OCI-LY3 (cell line): ENCODE data around the gene GSTM2.
A peak's percentile ranks its signal among the peaks of the same experiment; 100 is the strongest.

Source experiments
- H2AFZ ChIP-seq: fragments of 200-600, 300-600 bp; shearing (Covaris generic); 2 replicates; pipeline ENCODE4 v1.6.0; 2014; ENCODE audit warnings: antibody characterized with exemption, low read depth, low read length
- H3K27ac ChIP-seq: fragments of 200-600, 300-600 bp; sonication (generic); 2 replicates; pipeline ENCODE4 v1.5.1; 2014; ENCODE audit warnings: mild to moderate bottlenecking, low read length, moderate library complexity, mixed read lengths
- H3K27me3 ChIP-seq: fragments of 200-600, 300-600 bp; sonication (generic); 2 replicates; pipeline ENCODE4 v1.6.1; 2014; ENCODE audit warnings: low read depth, low read length, mixed read lengths
- H3K36me3 ChIP-seq: fragments of 200-600, 300-600 bp; sonication (generic); replicated peaks from 2 replicates; pipeline ENCODE3; 2014; ENCODE audit warnings: low read depth, low read length, mixed read lengths
- H3K4me1 ChIP-seq: fragments of 300-600, 200-600 bp; sonication (generic); 2 replicates; pipeline ENCODE4 v1.6.1; 2014; ENCODE audit warnings: low read length, mixed read lengths
- H3K4me2 ChIP-seq: fragments of 200-600, 300-600 bp; sonication (generic); 2 replicates; pipeline ENCODE4 v1.6.1; 2014; ENCODE audit warnings: low read length, mixed read lengths
- H3K4me3 ChIP-seq: fragments of 300-600, 200-600 bp; sonication (generic); 2 replicates; pipeline ENCODE4 v1.5.1; 2014; ENCODE audit warnings: antibody characterized with exemption, mild to moderate bottlenecking, low read length, moderate library complexity
- H3K79me2 ChIP-seq: fragments of 300-600, 200-600 bp; shearing (Covaris generic); 2 replicates; pipeline ENCODE4 v1.6.1; 2014; ENCODE audit warnings: mild to moderate bottlenecking, low read length, mixed read lengths
- H3K9ac ChIP-seq: fragments of 300-600, 200-600 bp; shearing (Covaris generic); 2 replicates; pipeline ENCODE4 v1.6.0; 2014; ENCODE audit warnings: mild to moderate bottlenecking, low read length, moderate library complexity
- H3K9me3 ChIP-seq: fragments of 200-600, 300-600 bp; shearing (Covaris generic); 2 replicates; pipeline ENCODE4 v1.6.1; 2014; ENCODE audit warnings: low read length, mixed read lengths; ENCODE audit not compliant: insufficient read depth
- H4K20me1 ChIP-seq: fragments of 200-600, 300-600 bp; sonication (generic); 2 replicates; pipeline ENCODE4 v1.6.1; 2016; ENCODE audit warnings: low read length, mixed read lengths; ENCODE audit not compliant: insufficient read depth
- EZH2phosphoT487 ChIP-seq: fragments of 200-600 bp; shearing (Covaris generic); IDR thresholded peaks from 2 replicates; pipeline ENCODE4 v1.6.1; 2018; ENCODE audit warnings: antibody characterized with exemption, mixed run types, low read depth
- TF ChIP-seq, protein P1 (sequence below): fragments of 200-600, 300-600 bp; sonication (generic); IDR thresholded peaks from 2 replicates; pipeline ENCODE4 v1.5.1; 2014; ENCODE audit warnings: antibody characterized with exemption, low read length, low read depth

GSTM2 gene

DNA sequence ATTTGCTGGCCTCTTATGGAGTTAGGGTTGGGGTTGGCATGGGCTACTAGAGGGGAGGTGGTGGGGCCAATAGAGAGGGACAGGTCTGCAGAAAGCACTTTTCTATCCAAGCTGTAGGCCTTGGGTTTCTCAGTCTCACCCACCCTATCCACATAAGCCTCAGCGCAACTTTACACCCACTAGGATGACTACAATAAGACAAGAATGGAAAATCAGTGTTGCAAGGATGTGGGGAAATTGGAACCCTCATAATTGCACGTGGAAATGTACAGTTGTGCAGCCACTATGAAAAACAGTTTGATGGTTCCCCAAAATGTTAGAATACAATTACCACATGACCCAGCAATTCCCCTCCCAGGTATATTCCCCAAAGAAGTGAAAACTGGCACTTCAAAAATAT, 26.0 kb upstream of the GSTM2 start:
- H2AFZ ChIP-seq, result no peak overlapping the region
- H3K27ac ChIP-seq, result no peak overlapping the region
- H3K4me2 ChIP-seq, result no peak overlapping the region
- no peak overlapping the region for H3K9ac ChIP-seq
- no peaks in the 10 kb centered on the region for H3K36me3 ChIP-seq
- TF ChIP-seq, protein P1, sequence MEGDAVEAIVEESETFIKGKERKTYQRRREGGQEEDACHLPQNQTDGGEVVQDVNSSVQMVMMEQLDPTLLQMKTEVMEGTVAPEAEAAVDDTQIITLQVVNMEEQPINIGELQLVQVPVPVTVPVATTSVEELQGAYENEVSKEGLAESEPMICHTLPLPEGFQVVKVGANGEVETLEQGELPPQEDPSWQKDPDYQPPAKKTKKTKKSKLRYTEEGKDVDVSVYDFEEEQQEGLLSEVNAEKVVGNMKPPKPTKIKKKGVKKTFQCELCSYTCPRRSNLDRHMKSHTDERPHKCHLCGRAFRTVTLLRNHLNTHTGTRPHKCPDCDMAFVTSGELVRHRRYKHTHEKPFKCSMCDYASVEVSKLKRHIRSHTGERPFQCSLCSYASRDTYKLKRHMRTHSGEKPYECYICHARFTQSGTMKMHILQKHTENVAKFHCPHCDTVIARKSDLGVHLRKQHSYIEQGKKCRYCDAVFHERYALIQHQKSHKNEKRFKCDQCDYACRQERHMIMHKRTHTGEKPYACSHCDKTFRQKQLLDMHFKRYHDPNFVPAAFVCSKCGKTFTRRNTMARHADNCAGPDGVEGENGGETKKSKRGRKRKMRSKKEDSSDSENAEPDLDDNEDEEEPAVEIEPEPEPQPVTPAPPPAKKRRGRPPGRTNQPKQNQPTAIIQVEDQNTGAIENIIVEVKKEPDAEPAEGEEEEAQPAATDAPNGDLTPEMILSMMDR, result no peak
- TF ChIP-seq EZH2phosphoT487, result no peak
- peaks cover 10% of the 10 kb centered on the region for H3K4me1 ChIP-seq
- no peaks in the 10 kb centered on the region for H3K27me3 ChIP-seq
- no peaks in the 10 kb centered on the region for H3K9me3 ChIP-seq
- H3K4me3 ChIP-seq, result no peak overlapping the region
- H3K79me2 ChIP-seq, result no peaks in the 10 kb centered on the region
- H4K20me1 ChIP-seq, result no peaks in the 10 kb centered on the region

DNA sequence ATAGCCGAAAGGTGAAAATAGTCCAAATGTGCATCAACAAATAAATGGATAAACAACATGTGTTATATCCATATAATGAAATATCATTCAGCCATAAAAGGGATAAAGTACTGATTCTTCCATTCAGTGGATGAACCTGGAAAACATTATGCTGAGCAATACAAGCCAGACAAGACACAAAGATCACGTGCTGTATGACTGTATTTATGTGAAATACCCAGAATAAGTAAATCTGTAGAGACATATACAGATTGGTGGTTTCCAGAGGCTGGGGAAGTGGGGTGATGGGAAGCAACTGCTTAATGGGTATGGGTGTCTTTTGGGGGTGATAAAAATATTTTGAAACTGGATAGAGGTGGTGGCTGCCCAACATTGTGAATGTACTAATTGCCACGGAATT, 25.2 kb upstream of the GSTM2 start:
- Histone ChIP-seq H2AFZ (no peak overlapping the region), H3K9ac (no peak overlapping the region), H3K4me3 (no peak overlapping the region), H3K4me1 (peaks cover 10% of the 10 kb centered on the region), H3K79me2 (no peaks in the 10 kb centered on the region), H3K36me3 (no peaks in the 10 kb centered on the region), H4K20me1 (no peaks in the 10 kb centered on the region), H3K4me2 (no peak overlapping the region), H3K27ac (no peak overlapping the region), H3K9me3 (no peaks in the 10 kb centered on the region), H3K27me3 (no peaks in the 10 kb centered on the region)
- no peak for TF ChIP-seq EZH2phosphoT487
- TF ChIP-seq, protein P1, result no peak

DNA sequence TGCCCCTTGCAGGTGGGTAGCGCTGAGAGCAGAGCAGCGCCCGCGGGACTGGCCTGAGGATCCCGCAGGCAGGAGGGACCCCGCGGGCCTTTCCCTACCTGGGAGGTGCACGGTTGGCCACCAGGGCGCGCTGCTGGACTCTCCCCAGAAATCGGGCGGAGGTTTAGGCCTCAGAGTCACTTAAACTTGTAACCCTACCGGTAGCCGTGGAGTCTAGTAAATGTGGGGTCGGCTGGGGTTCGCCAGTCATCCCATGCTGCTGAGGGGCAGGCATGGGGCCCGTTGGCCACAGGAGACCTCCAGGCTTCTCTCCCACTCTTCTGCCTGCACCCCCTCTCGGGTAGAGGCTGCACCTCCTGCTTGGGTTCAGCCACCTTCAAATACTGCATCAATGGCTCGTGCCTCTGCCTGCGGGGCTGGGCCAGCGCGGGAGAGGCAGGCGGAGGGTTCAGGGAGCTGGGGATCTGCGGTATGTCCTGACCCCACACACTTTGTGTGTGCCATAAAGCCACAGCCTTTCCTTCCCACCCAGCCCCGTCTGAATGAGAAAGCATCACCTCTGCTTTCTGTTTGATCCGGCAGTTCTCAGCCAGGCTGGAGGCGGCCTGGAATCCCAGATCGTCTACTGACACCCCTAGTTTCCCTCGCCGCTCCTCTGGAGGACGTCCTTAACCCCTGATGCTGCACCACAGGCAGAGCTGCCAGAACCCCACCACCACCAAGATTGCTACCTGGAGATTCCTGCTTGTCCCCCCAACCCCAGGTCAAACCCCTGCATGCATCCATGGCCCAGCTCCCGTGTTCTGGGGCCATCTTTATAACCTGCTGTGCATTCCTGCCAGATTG, 24.2 kb upstream of the GSTM2 start:
- Histone ChIP-seq H3K4me1 (peaks cover 10% of the 10 kb centered on the region), H3K9ac (peak overlapping the region; percentile 60), H3K36me3 (no peaks in the 10 kb centered on the region), H3K9me3 (no peaks in the 10 kb centered on the region), H3K27ac (no peak overlapping the region), H3K4me3 (peak overlapping the region; percentile 69), H2AFZ (peak overlapping the region; percentile 98), H4K20me1 (no peaks in the 10 kb centered on the region), H3K4me2 (peak overlapping the region; percentile 94), H3K79me2 (no peaks in the 10 kb centered on the region), H3K27me3 (no peaks in the 10 kb centered on the region)
- TF ChIP-seq EZH2phosphoT487, result no peak
- TF ChIP-seq, protein P1, result peak; percentile 70

DNA sequence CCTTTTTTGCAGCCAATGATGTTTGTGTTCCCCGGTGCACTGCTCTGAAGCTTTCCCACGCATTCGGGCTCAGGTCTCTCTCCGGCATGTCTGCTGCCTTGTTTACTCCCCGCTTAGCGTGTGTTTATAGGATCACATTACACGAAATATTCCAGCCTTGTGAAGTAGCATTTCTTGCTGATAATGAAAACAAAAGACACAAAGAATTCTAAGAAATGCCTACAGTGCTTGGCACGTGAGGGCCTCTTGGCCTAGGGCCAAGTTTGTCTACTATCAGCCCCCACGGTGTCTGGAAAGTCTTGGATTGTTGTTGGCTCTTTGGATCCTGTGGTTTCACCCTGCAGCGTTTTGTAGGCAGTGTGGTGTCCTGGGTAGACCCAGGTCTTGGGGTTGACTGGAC, 23.2 kb upstream of the GSTM2 start:
- no peak for TF ChIP-seq EZH2phosphoT487
- TF ChIP-seq, protein P1, result no peak
- no peaks in the 10 kb centered on the region for H3K9me3 ChIP-seq
- H3K4me3 ChIP-seq, result no peak overlapping the region
- no peaks in the 10 kb centered on the region for H4K20me1 ChIP-seq
- H3K36me3 ChIP-seq, result no peaks in the 10 kb centered on the region
- H3K27ac ChIP-seq, result no peak overlapping the region
- no peak overlapping the region for H2AFZ ChIP-seq
- no peak overlapping the region for H3K9ac ChIP-seq
- H3K4me1 ChIP-seq, result peaks cover 10% of the 10 kb centered on the region
- H3K79me2 ChIP-seq, result no peaks in the 10 kb centered on the region
- no peaks in the 10 kb centered on the region for H3K27me3 ChIP-seq
- no peak overlapping the region for H3K4me2 ChIP-seq
